Measurements from ENCODE around the gene MAP2K3.

Gene MAP2K3

DNA sequence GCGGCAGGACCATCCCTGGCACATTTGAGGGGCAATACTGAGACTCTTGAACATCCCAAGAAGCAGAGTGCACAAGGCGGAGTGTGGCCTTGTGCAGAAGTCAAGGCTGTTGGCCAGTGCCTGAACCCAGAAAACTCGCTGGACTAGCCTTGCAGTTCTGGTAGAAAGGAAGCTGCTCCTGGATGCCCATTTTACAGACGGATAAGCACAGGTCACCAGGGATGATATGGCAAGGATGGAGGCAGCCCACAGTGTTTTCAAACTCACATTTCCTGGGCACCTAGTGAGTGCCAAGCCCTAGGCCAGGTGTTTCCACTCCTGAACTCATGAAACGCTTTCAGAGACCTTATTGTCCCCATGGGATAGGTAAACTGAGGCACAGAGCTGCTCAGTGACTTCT is 1.7 kb upstream of the MAP2K3 start:
- no peak for DNase-seq (ENCODE audit: low spot score)

DNA sequence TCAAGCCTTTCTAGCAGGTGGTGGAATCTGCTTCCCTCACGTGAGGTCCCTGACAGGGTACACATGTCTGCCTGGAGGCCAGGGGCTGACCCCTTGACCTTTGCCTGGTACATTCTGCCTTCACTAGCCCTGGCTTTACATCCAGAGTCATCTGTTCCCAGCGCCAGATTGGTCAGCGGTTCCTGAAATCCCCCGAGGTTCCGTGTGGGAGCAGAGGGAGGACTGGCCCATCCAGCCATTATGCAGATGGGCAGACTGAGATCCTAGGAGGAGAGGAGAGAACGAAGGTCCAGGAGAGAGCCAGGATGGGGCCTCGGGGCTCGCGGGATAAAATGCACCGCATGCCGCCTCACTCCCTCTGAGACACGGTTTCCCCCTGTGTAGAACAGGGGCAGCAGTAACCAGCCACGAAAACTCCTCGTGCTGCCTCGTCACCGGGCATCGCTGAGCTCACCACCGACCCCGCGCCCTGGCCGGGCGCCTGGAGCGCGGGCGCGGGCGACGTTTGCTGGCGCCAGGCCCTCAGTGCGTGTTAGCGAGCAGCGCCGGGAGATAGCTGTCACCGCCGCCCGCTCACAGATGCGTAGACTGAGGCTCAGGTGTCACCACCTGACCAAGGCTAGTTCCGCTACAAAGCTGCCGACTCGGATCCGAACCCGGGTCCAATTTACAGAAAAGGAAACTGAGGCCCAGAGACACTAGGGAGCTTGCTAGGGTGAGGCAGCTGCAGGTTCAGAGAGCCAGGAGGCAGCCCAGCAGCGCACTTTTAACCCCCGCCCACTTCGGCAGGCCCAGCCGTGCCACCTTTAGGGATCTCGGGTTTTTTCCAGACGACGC is 811 bp upstream of the MAP2K3 start:
- DNase-seq (ENCODE audit: low spot score), result no peak

- DNase-seq (ENCODE audit: low spot score), result no peak
Measured at GRCh38 chr17:21285164-21286065, 904 bp downstream of the MAP2K3 start.

GRCh38 chr17:21286066-21286770 is 1.7 kb downstream of the MAP2K3 start:
- peak; percentile 78 for DNase-seq (ENCODE audit: low spot score)

DNA sequence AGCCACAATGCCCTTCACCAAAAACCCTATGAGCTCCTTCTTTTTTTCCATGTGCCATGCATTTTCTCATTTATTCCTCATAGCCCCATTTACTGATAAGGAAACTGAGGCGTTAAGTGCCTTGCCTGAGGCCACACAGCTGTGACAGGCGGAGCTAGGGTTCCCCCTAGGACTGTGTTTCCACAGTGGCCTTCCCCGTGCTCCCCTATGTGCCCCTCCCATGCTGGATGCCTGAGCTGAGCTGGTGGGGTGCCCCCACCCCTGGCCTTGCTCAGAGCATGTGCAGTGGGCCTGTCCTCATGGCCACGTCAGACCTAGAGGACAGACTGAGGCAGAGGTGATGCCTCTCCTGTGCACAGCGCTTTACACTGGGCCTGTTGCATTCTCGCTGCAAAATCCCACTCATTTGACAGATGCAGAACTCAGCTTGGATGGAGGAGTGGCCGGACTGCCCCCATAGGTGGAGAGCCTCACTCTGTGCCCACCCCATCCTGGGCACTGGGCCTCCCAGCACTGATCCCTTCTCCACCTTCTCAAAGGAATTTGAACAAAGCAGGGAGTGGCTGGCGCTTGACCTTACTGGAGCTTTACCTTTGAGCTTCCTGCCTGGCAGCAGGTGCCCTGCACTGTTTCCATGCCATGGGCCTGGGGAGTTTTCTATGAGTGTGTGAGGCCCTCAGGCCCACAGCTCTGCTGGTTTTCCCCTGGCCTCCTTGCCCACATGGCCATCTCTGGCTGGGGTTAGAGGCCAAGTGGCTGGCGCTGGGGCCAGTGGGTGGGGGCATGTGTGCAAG is 2.6 kb downstream of the MAP2K3 start:
- DNase-seq (ENCODE audit: low spot score), result no peak

DNA sequence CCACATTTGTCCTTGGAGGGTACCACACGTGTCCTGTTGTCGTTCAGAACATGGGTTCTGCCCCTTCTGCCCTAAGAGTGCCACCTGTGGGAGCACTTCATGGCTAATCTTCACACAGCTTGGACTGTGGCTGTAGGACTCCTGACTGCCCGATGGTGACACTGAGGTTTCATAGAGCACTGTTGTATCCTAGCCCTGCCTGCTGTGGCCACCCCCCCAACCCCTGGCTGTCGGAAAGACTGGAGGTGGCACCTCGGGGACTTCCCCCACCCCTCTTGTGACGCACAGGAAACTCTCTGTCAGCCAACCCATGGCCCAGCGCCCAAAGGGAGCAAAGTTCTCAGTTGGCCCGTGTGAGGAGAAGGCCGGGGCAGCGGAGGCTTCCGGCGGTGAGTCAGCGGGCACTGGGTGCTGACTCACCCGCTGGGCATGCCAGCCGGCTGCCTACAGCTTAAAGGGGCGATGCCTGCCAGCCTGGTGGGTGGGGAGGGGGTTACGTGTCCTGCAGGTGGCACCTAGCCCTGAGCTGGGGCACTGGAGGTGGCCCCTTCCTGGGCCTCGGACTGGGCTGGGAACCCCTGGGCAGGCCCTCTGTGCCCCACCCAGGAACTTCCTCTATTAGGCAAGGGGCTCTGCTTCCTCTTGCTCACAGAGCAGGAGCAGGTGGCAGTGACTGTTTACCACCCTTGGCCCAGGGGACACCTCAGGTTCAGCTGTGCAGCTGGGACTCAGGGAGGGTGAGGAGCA is 3.4 kb downstream of the MAP2K3 start:
- DNase-seq (ENCODE audit: low spot score), result peak; percentile 38

DNA sequence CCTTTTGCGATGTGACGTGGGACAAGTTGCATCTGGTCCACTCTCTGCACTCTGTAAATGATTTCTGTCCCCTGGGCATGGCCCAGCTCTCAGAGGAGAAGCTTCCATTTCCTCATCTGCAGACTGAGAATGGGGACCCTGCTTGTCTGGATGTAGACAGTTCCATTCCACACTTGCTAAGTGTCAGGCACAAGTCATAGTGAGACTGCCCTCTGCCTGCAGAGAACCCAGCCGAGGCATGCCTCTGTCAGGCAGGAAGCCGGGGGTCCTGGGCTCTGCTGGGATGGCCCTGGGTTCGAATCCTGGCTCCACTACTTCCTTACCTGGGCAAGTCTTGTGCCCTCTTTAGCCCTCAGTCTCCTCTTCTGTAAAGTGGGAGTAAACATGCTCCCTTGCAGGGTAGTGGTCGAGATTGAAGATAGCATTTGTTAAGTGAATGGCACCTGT is 4.1 kb downstream of the MAP2K3 start:
- no peak for DNase-seq (ENCODE audit: low spot score)

DNA sequence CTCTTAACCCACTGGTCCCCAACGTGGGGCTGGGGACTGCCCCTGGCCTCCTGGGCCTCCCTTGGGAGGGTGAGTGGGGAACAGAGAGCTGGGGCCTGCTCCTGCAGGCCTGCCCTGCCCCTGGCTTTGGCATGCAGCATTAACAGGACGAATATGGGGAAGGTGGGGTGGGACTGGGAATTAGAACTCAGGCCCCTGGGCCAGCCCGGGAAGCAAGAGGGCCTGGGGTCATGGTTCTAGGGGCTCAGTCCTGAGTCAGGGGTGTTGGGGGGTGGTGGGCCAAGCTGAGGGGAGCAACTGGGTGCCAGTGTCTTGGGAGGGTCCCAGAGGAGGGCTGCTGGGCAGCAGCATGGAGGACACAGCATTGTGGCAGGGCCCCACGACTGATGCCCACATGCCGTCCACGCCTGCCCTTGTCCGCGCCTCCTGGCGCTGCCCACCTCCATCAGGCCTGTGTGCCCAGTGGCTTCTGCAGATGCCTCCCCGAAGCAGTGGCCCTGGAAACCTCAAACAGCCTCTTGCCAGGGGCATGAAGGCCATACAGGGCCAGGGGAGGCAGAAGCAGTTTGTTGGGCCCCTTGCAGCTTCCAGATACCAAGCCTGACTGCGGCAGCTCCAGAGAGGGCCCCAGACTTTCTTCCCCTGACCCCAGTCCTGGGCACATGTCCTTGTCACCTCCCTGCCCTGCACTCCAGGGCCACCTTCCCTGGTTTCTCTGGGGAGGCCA is 4.8 kb downstream of the MAP2K3 start:
- no peak for DNase-seq (ENCODE audit: low spot score)

DNA sequence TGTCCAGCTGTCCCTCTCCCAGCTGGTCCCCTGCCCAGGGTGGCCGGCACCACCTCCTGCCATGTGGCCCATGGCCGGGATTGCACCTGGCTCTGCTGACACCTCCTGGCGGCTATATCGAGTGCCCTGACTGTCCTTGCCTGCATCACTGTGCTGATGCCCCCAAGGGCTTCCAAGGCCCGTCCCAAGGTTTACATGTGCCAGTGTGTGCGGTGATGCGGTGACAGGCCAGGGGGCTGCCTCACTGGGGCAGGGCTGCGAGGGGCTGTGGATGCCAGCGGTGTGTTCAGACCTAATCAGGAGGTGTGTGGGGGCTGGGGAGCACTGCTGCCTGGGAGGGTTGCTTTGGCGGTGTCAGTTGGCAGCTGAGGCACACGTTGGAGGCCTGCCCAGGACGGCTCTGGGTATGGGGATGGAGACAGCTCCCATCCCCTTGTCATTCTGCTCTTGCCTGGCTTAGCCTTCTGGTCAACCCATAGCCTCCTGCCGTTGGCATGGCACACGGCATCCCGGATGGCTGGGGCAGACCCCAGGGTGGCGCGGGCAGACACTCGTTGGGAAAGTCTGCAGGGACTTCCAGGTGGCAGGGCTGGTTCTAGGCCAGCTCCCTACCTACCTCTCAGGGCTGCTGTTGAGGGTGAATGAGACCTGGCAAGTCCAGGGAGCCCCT is 5.5 kb downstream of the MAP2K3 start:
- no peak for DNase-seq (ENCODE audit: low spot score)

- no peak for DNase-seq (ENCODE audit: low spot score)
Measured at GRCh38 chr17:21291357-21291756, 6.8 kb downstream of the MAP2K3 start.

DNA sequence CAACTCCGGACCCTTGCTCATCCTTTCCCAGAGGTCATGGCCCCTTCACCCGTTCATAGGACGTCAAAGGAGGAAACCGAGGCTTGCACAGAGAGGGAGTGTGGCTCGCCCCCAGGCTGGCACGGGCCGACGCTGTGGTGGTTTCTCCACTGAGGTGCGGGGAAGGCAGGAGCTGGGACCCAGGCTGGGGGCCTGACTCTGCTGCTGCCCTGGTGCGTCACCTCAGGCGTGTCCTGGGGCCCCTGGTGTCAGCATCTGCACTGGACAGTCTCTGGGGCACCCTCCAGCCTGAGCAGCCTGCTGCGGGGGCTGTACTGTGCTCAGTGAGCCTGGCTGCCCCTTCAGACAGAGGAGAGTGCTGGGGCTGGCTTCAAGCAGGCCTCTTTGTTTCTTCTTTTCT is 7.4 kb downstream of the MAP2K3 start:
- DNase-seq (ENCODE audit: low spot score), result no peak

GRCh38 chr17:21292867-21293830 is 8.6 kb downstream of the MAP2K3 start:
- DNase-seq (ENCODE audit: low spot score), result no peak

DNA sequence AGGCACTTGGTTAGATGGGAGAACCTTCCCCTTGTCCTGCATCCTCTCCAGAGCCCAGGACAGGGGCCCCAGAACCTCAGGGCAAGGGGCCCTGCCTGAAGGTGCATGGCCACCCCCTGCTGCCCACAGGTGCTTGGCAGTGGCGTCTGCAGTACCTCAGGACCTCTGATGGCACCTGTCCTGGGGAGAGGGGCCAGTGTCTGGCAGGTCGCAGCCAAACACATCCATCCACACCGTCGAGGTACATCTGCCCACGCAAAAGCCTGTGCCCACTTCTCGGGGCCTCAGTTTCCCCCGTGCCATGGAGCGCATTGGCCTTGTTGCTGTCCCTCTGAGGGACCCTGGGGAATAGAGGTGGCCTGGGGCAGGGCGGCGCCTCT is 9.3 kb downstream of the MAP2K3 start:
- no peak for DNase-seq (ENCODE audit: low spot score)

DNA sequence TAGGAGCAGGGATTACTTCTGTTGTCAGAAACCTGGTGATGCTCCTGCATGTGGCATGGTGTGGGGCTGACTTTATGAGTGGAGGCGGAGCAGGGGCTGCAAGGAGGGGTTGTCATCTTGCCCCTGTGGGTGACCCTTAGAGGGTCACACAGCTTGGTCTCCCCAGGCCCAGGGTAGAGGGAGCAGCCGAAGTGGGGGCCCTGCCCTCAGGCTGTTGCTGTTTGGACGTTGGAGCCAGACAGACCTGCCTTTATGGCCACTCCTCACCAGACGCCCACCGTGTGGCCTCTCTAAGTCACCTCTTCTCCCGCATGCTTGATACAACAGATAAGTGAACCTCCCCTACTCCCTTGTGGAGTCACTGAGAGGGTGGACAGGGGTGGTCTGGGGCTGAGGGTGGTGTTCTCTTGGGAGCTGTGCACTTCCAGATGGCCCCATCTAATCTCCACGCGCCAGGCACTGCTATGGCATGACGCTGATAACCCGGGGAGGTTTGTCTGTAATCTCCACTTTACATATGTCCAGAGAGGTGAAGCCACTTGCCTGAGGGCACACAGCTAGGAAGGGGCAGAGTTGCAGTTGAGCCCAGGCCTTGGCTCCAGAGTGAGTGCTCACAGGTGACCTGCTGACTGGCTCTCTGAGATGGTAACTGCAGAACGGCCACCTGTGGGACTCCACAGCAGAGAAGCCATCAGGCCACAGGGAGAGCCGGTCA is 10.0 kb downstream of the MAP2K3 start:
- DNase-seq (ENCODE audit: low spot score), result no peak

GRCh38 chr17:21295036-21295952 is 10.8 kb downstream of the MAP2K3 start:
- DNase-seq (ENCODE audit: low spot score), result no peak
